GM21723 (cell line): ENCODE data around the gene CTSD.
"Not testable (repeated sequence)": the region's sequence is repeated elsewhere in the genome, so short reads cannot be mapped to it uniquely, and the experiment has no call there.

ENCODE experiments used
- ATAC-seq: cut with Tn5 transposase; IDR thresholded peaks from one replicate; pipeline ENCODE4 v1.9.1; 2021; ENCODE audit warnings: mild to moderate bottlenecking, moderate library complexity; ENCODE audit not compliant: unreplicated experiment

Gene CTSD

GRCh38 chr11:1763796-1764661 is at the start of gene CTSD:
Gene CTSD, minus strand, starts transcription at chr11:1763927. Its CDS starts 68 bp downstream, at chr11:1763859.
- peak; percentile 75 for ATAC-seq

- ATAC-seq, result not testable (repeated sequence)
Observed at GRCh38 chr11:1813356-1813755, 49.6 kb upstream of the CTSD start.

GRCh38 chr11:1812801-1813200 is 49.1 kb upstream of the CTSD start:
- ATAC-seq, result no peak

- no peak for ATAC-seq
Observed at GRCh38 chr11:1812274-1812673, 48.5 kb upstream of the CTSD start.

- ATAC-seq, result no peak
Observed at GRCh38 chr11:1810761-1811160, 47.0 kb upstream of the CTSD start.

GRCh38 chr11:1807264-1807995 is 43.7 kb upstream of the CTSD start:
- no peak for ATAC-seq

GRCh38 chr11:1805525-1805924 is 41.8 kb upstream of the CTSD start:
- ATAC-seq, result no peak

GRCh38 chr11:1803835-1804519 is 40.2 kb upstream of the CTSD start:
- ATAC-seq, result not testable (repeated sequence)

- ATAC-seq, result no peak
Observed at GRCh38 chr11:1803246-1803645, 39.5 kb upstream of the CTSD start.

- ATAC-seq, result no peak
Observed at GRCh38 chr11:1797391-1798125, 33.8 kb upstream of the CTSD start.

GRCh38 chr11:1796413-1797011 is 32.8 kb upstream of the CTSD start:
- no peak for ATAC-seq

GRCh38 chr11:1793081-1793480 is 29.4 kb upstream of the CTSD start:
- ATAC-seq, result no peak

GRCh38 chr11:1792461-1792860 is 28.7 kb upstream of the CTSD start:
- ATAC-seq, result no peak

- no peak for ATAC-seq
Observed at GRCh38 chr11:1791912-1792311, 28.2 kb upstream of the CTSD start.

GRCh38 chr11:1786466-1786865 is 22.7 kb upstream of the CTSD start:
- ATAC-seq, result no peak

GRCh38 chr11:1785749-1786413 is 22.2 kb upstream of the CTSD start:
- no peak for ATAC-seq

- no peak for ATAC-seq
Observed at GRCh38 chr11:1784761-1785650, 21.3 kb upstream of the CTSD start.

- ATAC-seq, result no peak
Observed at GRCh38 chr11:1783725-1784529, 20.2 kb upstream of the CTSD start.
